ENCODE data around the gene SRCIN1.

Gene SRCIN1

GRCh38 chr17:38561416-38562214 is 44.1 kb downstream of the SRCIN1 start:
- no peak for DNase-seq (ENCODE audit: low read depth)

- DNase-seq (ENCODE audit: low read depth) = peak; percentile 40
These were observed 45.0 kb downstream of the SRCIN1 start for GRCh38 chr17:38560503-38561318.

GRCh38 chr17:38559880-38560230 is 45.9 kb downstream of the SRCIN1 start:
- DNase-seq (ENCODE audit: low read depth) = no peak

GRCh38 chr17:38559051-38559879 is 46.5 kb downstream of the SRCIN1 start:
- DNase-seq (ENCODE audit: low read depth) = peak; percentile 74

DNA sequence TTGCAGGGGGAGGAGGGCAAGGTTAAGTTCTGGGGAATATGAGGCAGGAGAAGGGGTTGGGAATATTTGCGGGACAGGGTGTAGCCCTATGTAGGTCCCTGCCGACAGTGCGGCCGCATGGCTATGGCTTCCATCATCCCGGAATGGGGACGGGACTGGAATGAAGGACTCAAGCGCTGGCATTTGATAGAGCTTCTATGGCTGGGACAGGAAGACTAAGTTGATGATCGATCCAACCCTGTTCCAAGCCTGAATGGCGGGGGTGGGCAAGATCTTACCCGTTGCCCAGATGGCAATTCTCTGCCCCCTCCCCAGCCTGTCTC is 47.1 kb downstream of the SRCIN1 start:
- no peak for DNase-seq (ENCODE audit: low read depth)

DNA sequence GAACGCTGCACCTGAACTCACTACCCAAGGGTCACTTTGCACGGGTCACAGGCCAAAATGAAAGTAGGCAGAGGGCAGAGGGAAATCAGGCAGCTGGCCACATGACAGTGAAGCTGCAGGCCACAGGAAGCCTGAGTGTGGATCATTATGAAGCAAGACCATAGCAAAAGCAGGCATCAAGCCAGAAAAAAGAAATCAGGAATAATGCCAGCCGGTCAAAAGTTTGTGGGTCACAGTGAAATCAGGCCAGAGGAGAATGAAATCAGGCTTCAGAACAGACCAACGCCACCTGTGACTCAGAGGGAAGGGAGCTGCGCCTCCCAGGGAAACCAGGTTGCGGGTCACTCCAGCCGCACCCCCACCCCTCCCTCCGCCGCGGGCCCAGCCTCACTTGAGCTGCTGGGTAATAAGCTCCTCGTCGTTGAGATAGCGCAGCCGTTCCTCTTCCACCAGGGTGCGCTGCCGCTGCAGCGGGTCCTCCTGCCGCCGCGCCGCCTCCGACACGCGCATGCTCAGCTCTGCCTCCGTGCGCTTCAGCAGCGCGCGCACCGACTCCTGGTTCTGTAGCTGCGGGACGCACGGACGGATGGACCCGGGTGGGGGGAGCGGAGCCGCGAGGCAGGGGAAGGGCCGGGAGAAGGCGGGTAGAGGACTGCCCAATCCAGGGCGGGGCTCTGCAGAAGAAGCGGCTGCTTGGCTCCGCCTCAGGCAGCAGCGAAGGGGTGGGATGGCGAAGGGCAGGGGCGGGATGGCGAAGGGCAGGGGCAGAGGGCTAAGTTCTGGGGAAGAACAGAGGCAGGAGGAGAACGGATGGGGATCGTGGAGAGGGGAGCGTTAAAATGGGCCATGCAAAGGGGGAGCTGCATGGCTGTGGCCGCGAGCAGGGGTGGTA is 47.7 kb downstream of the SRCIN1 start:
- peak; percentile 94 for DNase-seq (ENCODE audit: low read depth)

DNA sequence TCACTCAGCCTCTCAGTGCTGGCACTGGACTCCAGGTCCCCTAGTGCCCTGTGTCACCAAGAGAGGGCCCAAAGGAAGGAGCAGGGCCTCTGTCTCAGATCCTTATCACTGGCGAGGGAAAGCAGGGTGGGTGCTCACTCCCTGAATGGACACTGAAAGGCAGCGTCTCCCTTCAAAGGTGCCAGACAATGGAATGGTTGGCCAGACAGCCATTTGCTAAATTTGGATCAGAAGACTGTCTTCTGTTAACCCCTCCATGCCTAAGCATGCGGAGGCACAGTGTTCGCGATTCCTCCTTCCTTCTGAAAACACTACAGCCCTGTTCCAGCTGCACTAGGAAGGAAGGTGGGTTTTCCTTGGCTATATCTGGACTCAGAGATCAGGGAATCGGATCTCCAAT is 48.4 kb downstream of the SRCIN1 start:
- DNase-seq (ENCODE audit: low read depth) = no peak

DNA sequence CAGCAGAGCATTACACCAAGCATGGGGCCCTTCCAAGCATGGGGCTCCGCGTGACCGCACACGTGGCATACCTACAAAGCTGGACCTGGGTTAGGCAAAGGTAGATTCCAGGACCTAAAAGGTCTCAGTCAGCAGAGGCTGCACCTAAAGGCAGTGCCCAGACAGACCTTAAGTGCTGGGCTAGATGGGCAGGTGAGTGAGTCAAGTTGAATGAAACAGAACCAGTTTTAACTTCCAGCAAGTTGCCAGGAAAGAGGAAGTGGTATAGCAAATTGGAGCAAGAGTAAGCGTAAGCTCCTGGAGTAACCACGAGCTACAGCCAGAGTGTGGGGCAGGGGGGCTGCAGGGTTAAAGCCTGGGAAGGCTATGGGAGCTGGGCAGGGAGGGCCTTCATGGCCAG is 49.5 kb downstream of the SRCIN1 start:
- DNase-seq (ENCODE audit: low read depth) = no peak

DNA sequence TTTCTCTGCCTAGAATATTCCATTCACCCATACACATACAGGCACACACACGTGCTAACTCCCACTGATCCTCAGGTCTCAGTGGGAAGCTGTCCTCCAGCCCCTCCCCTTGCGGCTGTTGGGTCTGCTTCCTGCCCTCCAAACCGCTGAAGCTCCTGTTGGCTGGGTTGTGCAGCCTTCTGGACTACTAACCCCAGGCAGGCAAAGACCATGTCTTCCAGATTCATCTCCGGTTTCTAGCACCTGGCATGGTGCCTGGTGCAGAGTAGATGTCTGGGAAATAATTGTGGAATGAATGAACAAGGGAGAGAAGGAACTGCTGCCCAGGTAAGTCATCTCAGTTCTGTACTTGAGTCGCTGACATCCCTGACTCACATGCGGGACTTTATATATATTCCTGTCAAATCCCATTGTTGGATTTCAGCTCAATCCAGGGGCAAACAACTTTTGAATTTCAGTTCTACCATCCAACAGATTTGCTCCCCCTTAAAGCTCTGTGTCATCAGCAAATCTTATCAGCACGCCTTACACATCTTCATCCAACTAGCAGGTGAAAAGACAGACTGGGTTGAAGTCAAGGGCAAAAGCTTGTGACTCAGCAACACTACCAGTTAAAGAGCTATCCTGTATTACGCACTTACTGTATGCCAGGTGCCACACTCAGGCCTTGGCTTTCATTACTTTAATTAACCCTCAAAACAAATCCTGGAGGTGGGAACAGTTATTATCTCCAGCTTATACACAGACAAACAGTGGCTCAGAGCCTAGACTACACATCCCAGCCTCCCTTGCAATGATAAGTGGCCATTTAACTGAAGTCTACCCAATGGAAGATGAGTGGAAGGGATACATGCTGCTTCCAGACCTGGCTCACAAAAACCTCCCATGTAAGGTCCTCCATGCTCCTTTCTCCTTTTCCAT is 51.1 kb downstream of the SRCIN1 start:
- DNase-seq (ENCODE audit: low read depth) = peak; percentile 27

GRCh38 chr17:38552343-38552742 is 53.4 kb downstream of the SRCIN1 start:
- no peak for DNase-seq (ENCODE audit: low read depth)

DNA sequence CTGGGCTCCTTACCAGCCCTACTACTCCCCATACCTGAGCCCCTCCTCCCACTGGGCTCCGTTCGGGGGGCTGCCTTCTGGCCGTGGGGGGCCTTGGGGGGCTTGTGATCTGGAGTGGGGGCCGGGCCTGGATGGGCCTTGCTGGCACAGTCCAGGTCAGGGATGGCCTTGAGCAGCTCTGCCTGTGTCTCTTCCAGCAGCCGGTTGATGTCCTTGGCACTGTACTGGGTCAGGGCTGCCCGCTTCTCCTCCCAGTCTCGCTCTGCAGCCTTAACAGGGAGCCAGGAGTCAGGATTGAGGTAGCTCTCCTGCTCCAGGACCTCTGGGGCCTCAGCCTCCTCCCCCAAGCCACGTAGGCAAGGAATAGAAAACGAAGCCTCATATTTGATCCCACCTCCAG is 54.6 kb downstream of the SRCIN1 start:
- no peak for DNase-seq (ENCODE audit: low read depth)

- DNase-seq (ENCODE audit: low read depth) = peak; percentile 5
These were observed 55.1 kb downstream of the SRCIN1 start for GRCh38 chr17:38550661-38551060.

DNA sequence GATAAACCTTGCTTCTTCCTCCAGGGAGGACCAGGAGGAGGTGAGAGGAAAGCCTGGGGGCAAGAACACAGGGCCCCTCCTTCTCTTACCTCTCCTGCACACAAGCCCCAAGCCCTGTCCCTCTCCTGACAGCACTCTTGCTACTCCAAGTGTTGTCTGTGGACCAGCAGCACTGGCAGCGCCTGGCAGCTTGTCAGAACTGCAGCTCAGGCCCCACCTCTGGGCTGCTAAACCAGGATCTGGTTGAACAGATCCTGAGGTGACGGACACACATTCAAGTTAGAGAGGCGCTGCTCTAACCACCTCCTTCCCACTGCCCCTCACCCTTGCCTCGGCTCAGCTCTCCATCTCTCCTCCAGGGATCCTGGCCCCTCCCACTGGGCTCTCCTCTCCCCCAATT is 56.5 kb downstream of the SRCIN1 start:
- DNase-seq (ENCODE audit: low read depth) = no peak

DNA sequence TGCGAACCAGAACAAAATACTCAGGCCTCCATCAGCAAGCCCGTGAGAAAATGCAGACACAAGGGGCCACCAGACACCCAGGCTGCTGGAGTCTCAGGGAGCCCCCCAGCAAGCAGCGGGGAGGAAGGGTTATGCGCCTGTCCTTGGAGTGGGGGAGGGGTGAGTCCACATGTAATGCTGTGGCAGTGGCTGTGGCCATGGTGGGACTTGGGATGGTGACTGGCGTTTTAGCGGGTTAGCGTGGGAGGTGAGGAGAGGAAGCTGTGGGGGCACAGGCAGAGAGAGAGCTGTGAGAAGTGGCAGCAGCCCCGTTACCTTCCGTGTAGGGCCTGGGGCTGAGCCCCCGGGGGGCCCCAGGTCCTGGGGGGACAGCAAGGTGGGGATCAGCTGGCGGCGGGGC is 58.3 kb downstream of the SRCIN1 start:
- DNase-seq (ENCODE audit: low read depth) = no peak

DNA sequence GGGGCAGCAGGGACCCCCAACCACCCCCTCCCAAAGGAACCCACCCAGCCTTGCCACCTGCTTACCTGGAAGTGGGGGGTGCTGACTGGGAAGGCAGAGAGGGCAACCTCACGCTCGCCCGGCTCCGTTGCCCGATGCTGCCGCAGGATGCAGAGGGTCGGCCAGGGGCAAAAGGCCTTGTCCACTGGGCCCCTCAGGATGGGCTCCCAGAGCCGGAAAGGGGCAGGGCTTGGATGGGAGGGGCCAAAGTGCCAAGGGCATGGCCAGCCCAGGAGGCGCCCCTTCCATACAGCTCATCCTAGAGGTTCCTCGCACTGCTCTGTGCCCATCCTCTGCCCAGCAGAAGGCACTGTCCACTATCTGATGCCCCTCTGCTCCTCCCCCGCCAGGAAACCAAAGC is 59.4 kb downstream of the SRCIN1 start:
- no peak for DNase-seq (ENCODE audit: low read depth)

- DNase-seq (ENCODE audit: low read depth) = no peak
These were observed 60.1 kb downstream of the SRCIN1 start for GRCh38 chr17:38545531-38546225.

DNA sequence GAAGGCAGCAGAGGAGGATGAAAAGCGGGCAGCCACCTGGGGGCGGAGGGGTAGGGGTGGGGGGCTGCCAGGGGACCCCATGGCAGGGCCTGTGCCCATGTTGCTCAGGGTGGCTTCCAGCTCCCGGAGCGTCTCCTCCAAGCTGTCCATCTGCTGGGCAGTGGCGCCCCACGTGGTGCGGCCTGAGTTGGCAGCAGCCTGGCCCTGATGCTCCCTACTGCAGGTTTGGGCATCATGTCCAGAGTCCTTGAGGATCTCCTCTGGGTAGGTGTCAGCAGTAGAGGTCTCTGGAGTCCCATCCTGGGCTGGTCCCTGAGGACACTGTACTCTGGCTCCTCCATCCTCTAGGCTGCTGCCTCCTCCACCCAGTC is 60.9 kb downstream of the SRCIN1 start:
- no peak for DNase-seq (ENCODE audit: low read depth)

DNA sequence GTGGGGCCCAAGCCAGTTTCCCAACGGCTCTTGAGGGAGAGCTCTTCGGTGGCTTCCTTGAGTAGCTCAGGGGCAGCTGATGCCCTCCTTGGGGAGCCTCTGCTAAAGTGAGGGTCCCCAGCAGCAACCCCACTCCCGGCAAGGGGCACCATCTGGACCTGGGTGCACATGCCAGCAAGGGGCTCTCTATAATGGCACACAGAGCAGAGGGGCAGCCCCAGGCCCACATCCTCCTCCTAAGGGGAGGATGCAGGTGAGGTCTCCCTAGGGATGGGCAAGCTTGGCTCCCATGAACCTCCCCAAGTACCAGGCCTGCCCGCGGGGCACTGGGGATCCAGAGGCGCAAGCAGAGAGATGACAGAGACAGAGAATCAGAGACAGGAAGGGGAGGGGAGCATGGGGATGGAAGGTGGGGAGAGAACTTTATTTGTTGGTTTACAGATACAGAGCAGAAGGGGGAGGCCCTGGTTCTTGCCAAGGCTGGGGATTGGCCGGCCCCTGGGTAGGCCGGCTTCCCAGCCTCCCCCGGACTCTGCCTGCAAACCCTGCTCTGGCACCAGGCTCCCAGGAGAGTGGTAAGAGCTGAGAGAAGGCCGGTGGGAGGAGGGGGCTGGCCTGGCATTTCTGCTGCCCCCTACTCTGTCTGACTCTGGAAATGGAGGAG is 61.4 kb downstream of the SRCIN1 start:
- no peak for DNase-seq (ENCODE audit: low read depth)

DNA sequence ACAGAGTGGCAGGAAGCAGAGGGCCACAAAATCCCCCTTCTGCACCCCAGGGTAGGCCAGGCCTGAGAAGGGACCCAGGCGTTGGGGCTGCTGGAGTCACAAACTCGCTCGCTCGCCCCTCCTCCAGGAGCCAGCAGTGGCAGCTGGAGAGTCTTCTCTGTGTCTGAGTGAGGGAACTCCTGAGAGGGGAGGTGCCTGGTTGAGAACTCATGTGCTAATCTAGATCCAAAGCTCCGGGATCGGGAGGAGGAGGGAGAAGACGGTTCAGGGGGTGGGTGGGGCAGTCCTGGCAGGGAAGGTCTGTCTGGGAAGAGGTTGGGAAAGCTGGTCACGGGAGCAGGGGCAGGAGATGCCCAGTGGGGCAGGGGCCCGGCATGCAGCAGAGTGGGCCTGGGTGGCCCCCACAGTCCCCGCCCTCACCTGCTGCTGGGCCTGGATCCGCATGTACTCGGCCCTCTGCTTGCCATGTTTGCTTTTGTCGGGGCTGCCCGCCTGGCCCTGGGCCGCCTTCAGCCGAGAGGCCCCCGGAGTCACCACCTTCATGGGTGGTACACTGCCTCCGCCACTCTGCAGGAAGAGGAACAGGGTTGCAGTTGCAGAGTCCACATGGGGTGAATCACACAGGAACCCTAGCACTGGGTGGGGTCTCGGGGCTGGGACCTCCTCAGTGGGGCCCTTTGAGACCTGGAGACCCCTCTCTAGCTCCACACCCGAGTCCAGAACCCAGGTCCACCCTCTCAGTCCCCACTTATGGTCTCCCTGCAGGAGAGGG is 62.2 kb downstream of the SRCIN1 start:
- DNase-seq (ENCODE audit: low read depth) = no peak

Data from iris pigment epithelial cell (primary cell).